Neural cell (in vitro differentiated cells): ENCODE measurements around the gene CELF5.

Source experiments
- CTCF ChIP-seq: fragments of 450-650 bp; IDR thresholded peaks from 2 replicates; pipeline ENCODE4 v1.5.1; 2014; ENCODE audit warnings: antibody characterized with exemption, mild to moderate bottlenecking, moderate library complexity; ENCODE audit not compliant: poor library complexity, severe bottlenecking
- EP300 ChIP-seq: fragments of 450-650 bp; conservative IDR thresholded peaks from 2 replicates; pipeline ENCODE4 v1.6.1; 2014; ENCODE audit warnings: antibody characterized with exemption, mild to moderate bottlenecking, moderate library complexity; ENCODE audit not compliant: poor library complexity, severe bottlenecking
- EZH2 ChIP-seq: fragments of 200-600, 300-800 bp; shearing (Covaris generic), sonication (generic); IDR thresholded peaks from 2 replicates; pipeline ENCODE4 v1.6.1; 2014; ENCODE audit warnings: antibody characterized with exemption, low read length, borderline replicate concordance, mild to moderate bottlenecking; ENCODE audit not compliant: insufficient read depth, poor library complexity, severe bottlenecking
- MXI1 ChIP-seq: fragments of 450-650 bp; conservative IDR thresholded peaks from 2 replicates; pipeline ENCODE4 v1.6.1; 2014; ENCODE audit warnings: antibody characterized with exemption, mild to moderate bottlenecking; ENCODE audit not compliant: poor library complexity, severe bottlenecking
- POLR2AphosphoS5 ChIP-seq: IDR thresholded peaks from 2 replicates; pipeline ENCODE4 v1.6.1; 2012
- RAD21 ChIP-seq: fragments of 450-650 bp; conservative IDR thresholded peaks from 2 replicates; pipeline ENCODE4 v1.6.1; 2014; ENCODE audit warnings: antibody characterized with exemption, mild to moderate bottlenecking, moderate library complexity
- REST ChIP-seq: IDR thresholded peaks from 2 replicates; pipeline ENCODE4 v1.6.1; 2012; ENCODE audit warnings: borderline replicate concordance
- SMC3 ChIP-seq: fragments of 450-650 bp; conservative IDR thresholded peaks from 2 replicates; pipeline ENCODE4 v1.6.1; 2014; ENCODE audit warnings: antibody characterized with exemption, mild to moderate bottlenecking, moderate library complexity; ENCODE audit not compliant: poor library complexity
- TAF1 ChIP-seq: IDR thresholded peaks from 2 replicates; pipeline ENCODE4 v1.6.1; 2012; ENCODE audit warnings: low read depth

GRCh38 chr19:3340340-3340739, 115.9 kb downstream of the CELF5 start:
- TF ChIP-seq CTCF (no peak), EP300 (no peak), RAD21 (no peak), TAF1 (no peak), EZH2 (no peak), MXI1 (no peak), POLR2AphosphoS5 (no peak), REST (no peak), SMC3 (no peak)
